A549 (cell line): ENCODE data around the gene CYP26B1. TPM values are rescaled to one million over a fixed set of nuclear protein-coding genes. Genes with fewer than 3 reads are reported as not detected.

Experiments
- ATAC-seq, 2 experiments: fragments of 200-7000 bp in 1 of 2; fragments of >200 bp in 1 of 2; cut with Nextera tagmentation in 1 of 2; cut with Tn5 transposase in 1 of 2; 3 replicates each; pipeline versions ENCODE4 v1.8.0 to v1.9.1; 2018 to 2020; ENCODE audit warnings: mild to moderate bottlenecking in 1 of 2, moderate library complexity in 1 of 2
- CTCF ChIA-PET: fragments of 300-600 bp; sonication (Branson Sonifier 250); formaldehyde crosslinking; extraction: SDS; loops from one replicate; lab custom pipeline; 2021; ENCODE audit warnings: antibody characterized with exemption, inconsistent platforms; lab: Yijun Ruan, JAX
- POLR2A ChIA-PET: fragments of 350-600 bp; formaldehyde crosslinking; extraction: SDS; loops from one replicate; lab custom pipeline; 2021; ENCODE audit warnings: antibody characterized with exemption, inconsistent platforms; lab: Yijun Ruan, JAX
- DNase-seq, 2 experiments: peaks; one replicate each; pipeline versions ENCODE4 v3.0.0 to v3.0.0-alpha.2; 2011 to 2016; ENCODE audit warnings: low read depth in 1 of 2, low spot score in 1 of 2
- FAIRE-seq: peaks from 2 replicates; lab custom pipeline; 2011; peaks lifted over from hg19 to GRCh38; lab: Jason Lieb, UNC
- H3K27ac ChIP-seq, 2 experiments: fragments of >200 bp; sonication (Bioruptor Twin); formaldehyde crosslinking; 3 replicates each; pipeline ENCODE4 v1.5.1; 2016 to 2017
- H3K4me1 ChIP-seq: fragments of >200 bp; sonication (Bioruptor Twin); formaldehyde crosslinking; 3 replicates; pipeline ENCODE4 v1.6.1; 2016
- H3K4me2 ChIP-seq: fragments of >200 bp; sonication (Bioruptor Twin); formaldehyde crosslinking; 3 replicates; pipeline ENCODE4 v1.6.1; 2016
- H3K4me3 ChIP-seq: fragments of >200 bp; sonication (Bioruptor Twin); formaldehyde crosslinking; 3 replicates; pipeline ENCODE4 v1.5.1; 2016
- H3K9me3 ChIP-seq: fragments of >200 bp; sonication (Bioruptor Twin); formaldehyde crosslinking; 3 replicates; pipeline ENCODE4 v1.6.1; 2016
- CBX8 ChIP-seq: fragments of 200-600 bp; sonication (generic); IDR thresholded peaks from 2 replicates; pipeline ENCODE4 v1.6.1; 2016
- CEBPB ChIP-seq, 2 experiments: fragments of >200 bp in 1 of 2; sonication (Bioruptor Twin) in 1 of 2; formaldehyde crosslinking in 1 of 2; IDR thresholded peaks; 2 replicates each; pipeline ENCODE4 v1.6.1; 2012 to 2016
- EP300 ChIP-seq, 2 experiments: fragments of >200 bp; sonication (Bioruptor Twin); formaldehyde crosslinking; IDR thresholded peaks; 2 replicates in 1 of 2; 3 replicates in 1 of 2; pipeline ENCODE4 v1.6.1; 2016 to 2017
- FOSB ChIP-seq: fragments of 250-450 bp; sonication (Bioruptor Pico); IDR thresholded peaks from 2 replicates; pipeline ENCODE4 v1.5.0; 2020; ENCODE audit warnings: mild to moderate bottlenecking, moderate library complexity
- HDAC2 ChIP-seq: fragments of 200-600 bp; sonication (generic); IDR thresholded peaks from 2 replicates; pipeline ENCODE4 v1.6.1; 2016
- HOXB13 ChIP-seq: fragments of 250-450 bp; sonication (Bioruptor Pico); IDR thresholded peaks from 2 replicates; pipeline ENCODE4 v1.5.0; 2020; ENCODE audit warnings: low read depth, mild to moderate bottlenecking, moderate library complexity
- KDM1A ChIP-seq: fragments of 200-600 bp; sonication (generic); IDR thresholded peaks from 2 replicates; pipeline ENCODE4 v1.6.1; 2016; ENCODE audit warnings: low read depth, mild to moderate bottlenecking
- MAFK ChIP-seq: fragments of 450-650 bp; IDR thresholded peaks from 2 replicates; pipeline ENCODE4 v1.6.1; 2014; ENCODE audit not compliant: partially characterized antibody
- MAZ ChIP-seq: fragments of 150-350 bp; IDR thresholded peaks from 2 replicates; pipeline ENCODE4 v1.6.1; 2014; ENCODE audit warnings: antibody characterized with exemption, low read depth, low read length, borderline replicate concordance
- NFE2L2 ChIP-seq: fragments of 150-350 bp; conservative IDR thresholded peaks from 2 replicates; pipeline ENCODE4 v1.6.1; 2014; ENCODE audit warnings: low read length
- PHF8 ChIP-seq: fragments of 200-600 bp; sonication (generic); IDR thresholded peaks from 2 replicates; pipeline ENCODE4 v1.6.1; 2016; ENCODE audit warnings: low read depth, mild to moderate bottlenecking, antibody characterized with exemption, moderate library complexity, borderline replicate concordance
- POLR2AphosphoS2 ChIP-seq: conservative IDR thresholded peaks from 2 replicates; pipeline ENCODE4 v1.6.1; 2012; ENCODE audit warnings: low read length, improper control_type of control experiment, inconsistent platforms
- RARB ChIP-seq: fragments of 250-450 bp; sonication (Bioruptor Pico); IDR thresholded peaks from 2 replicates; pipeline ENCODE4 v1.8.0; 2021; ENCODE audit warnings: mild to moderate bottlenecking, moderate library complexity
- RCOR1 ChIP-seq: fragments of 150-350 bp; IDR thresholded peaks from 2 replicates; pipeline ENCODE4 v1.6.1; 2014; ENCODE audit warnings: antibody characterized with exemption, low read length, low read depth
- RNF2 ChIP-seq: fragments of 200-600 bp; sonication (generic); IDR thresholded peaks from 2 replicates; pipeline ENCODE4 v1.6.1; 2016; ENCODE audit warnings: low read depth, mild to moderate bottlenecking, antibody characterized with exemption, moderate library complexity, borderline replicate concordance
- WGBS: methylation state at CpG from one replicate; pipeline ENCODE4 v1.1.6; 2017; ENCODE audit errors: missing lambda C conversion rate; 5-methylcytosine and 5-hydroxymethylcytosine counted together
- polyA plus RNA-seq, 4 experiments: library from polyadenylated mRNA; depleted of rRNA in 3 of 4; stranded (reverse); fragments of >200 nt; fragmentation: RNase III in 1 of 4; extraction: RNeasy Plus Mini Kit Qiagen cat#74134 plus additional on column Dnase treatment in 1 of 4; gene quantifications; 2 replicates in 3 of 4; 3 replicates in 1 of 4; pipeline ENCODE4 v1.2.3, GENCODE V29; 2011 to 2017
- TF ChIP-seq, protein P1 (sequence below): fragments of 150-350 bp; IDR thresholded peaks from 2 replicates; pipeline ENCODE4 v1.6.1; 2014; ENCODE audit warnings: low read depth, mild to moderate bottlenecking, low read length
- TF ChIP-seq, protein P2 (sequence below): IDR thresholded peaks from 2 replicates; pipeline ENCODE4 v1.6.1; 2012
- TF ChIP-seq, protein P3 (sequence below): IDR thresholded peaks from 2 replicates; pipeline ENCODE4 v1.6.1; 2012
- TF ChIP-seq, protein P4 (sequence below): fragments of 200-600 bp; sonication (generic); IDR thresholded peaks from 2 replicates; pipeline ENCODE4 v1.6.1; 2016; ENCODE audit warnings: antibody characterized with exemption, mild to moderate bottlenecking, moderate library complexity
- TF ChIP-seq, protein P5 (sequence below): fragments of >200 bp; sonication (Bioruptor Twin); formaldehyde crosslinking; IDR thresholded peaks from 2 replicates; pipeline ENCODE4 v1.6.1; 2016
- TF ChIP-seq, protein P6 (sequence below): fragments of 450-650 bp; IDR thresholded peaks from 2 replicates; pipeline ENCODE4 v1.6.1; 2014; ENCODE audit warnings: antibody characterized with exemption
- TF ChIP-seq, protein P7 (sequence below): fragments of 250-450 bp; sonication (Bioruptor Pico); IDR thresholded peaks from 2 replicates; pipeline ENCODE4 v1.5.0; 2020; ENCODE audit warnings: low read depth, mild to moderate bottlenecking, moderate library complexity

The CYP26B1 gene
- polyA plus RNA-seq, 2 of the 4 experiments (the other 2 are of a cell fraction): 9.7 to 13.6 TPM

DNA sequence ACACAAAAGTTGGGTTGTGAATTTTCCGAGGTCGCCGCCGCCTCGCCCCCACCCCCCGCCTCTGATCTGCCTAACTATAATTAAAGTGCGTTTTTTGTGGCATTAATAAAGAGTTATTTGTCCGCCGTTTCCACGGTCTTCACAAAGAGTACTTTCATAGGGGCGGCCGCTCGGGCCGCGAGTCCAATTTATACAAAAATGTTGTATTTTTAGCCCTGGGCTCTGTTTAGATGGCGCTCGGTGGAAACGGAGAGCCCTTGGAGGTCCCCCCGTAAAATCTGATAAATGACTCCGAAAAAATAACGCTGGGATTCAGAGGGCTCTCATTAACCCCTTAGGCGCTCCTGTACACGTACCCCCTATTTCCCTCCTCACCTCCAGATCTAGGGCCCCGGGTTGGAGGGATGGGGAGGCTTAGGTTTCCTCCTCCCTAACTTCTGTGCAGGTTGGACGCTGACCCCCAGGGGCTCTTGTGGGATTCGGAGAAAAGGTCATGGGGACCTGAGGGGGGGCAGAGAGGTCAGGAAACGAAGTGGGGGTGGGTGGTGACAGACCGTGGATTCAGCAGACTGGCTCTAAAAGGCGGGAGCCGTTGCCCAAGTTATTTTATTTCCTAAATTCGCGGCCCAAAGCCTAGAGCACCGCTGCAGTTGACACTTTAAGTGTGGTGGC, 1.9 kb downstream of the CYP26B1 start:
- peak overlapping the region; percentile 98 for H3K4me2 ChIP-seq
- FAIRE-seq: no peak
- H3K27ac ChIP-seq: peak overlapping the region; percentile 89 to 92
- no peaks in the 10 kb centered on the region for H3K9me3 ChIP-seq
- ChIA-PET POLR2A (no interaction called here), CTCF (interaction anchor here (0.7 to 1.4 kb wide), 3 partner anchors 10 to 434 kb away, joined by 3 read pairs; no protein-coding TSS in a partner anchor)
- peaks cover 47% of the 10 kb centered on the region for H3K4me1 ChIP-seq
- 2% methylated on average over 32 of the region's 33 CpGs for WGBS
- DNase-seq: no peak
- TF ChIP-seq RARB: no peak
- no peak for TF ChIP-seq MAZ
- peak; percentile 45; the same call in 1 of the 2 replicates for TF ChIP-seq CBX8
- TF ChIP-seq EP300 (IDR thresholded peaks at IDR 0.05): no peak
- TF ChIP-seq RNF2: peak; percentile 63; the same call in 1 of the 2 replicates
- TF ChIP-seq RCOR1: no peak
- TF ChIP-seq, protein P1, sequence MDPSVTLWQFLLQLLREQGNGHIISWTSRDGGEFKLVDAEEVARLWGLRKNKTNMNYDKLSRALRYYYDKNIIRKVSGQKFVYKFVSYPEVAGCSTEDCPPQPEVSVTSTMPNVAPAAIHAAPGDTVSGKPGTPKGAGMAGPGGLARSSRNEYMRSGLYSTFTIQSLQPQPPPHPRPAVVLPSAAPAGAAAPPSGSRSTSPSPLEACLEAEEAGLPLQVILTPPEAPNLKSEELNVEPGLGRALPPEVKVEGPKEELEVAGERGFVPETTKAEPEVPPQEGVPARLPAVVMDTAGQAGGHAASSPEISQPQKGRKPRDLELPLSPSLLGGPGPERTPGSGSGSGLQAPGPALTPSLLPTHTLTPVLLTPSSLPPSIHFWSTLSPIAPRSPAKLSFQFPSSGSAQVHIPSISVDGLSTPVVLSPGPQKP: no peak
- no peak for TF ChIP-seq HDAC2
- no peak for TF ChIP-seq KDM1A
- no peak for TF ChIP-seq HOXB13
- TF ChIP-seq NFE2L2: no peak
- TF ChIP-seq POLR2AphosphoS2: no peak
- TF ChIP-seq, protein P2, sequence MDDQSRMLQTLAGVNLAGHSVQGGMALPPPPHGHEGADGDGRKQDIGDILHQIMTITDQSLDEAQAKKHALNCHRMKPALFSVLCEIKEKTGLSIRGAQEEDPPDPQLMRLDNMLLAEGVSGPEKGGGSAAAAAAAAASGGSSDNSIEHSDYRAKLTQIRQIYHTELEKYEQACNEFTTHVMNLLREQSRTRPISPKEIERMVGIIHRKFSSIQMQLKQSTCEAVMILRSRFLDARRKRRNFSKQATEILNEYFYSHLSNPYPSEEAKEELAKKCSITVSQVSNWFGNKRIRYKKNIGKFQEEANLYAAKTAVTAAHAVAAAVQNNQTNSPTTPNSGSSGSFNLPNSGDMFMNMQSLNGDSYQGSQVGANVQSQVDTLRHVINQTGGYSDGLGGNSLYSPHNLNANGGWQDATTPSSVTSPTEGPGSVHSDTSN: no peak
- no peak for TF ChIP-seq PHF8
- TF ChIP-seq, protein P3, sequence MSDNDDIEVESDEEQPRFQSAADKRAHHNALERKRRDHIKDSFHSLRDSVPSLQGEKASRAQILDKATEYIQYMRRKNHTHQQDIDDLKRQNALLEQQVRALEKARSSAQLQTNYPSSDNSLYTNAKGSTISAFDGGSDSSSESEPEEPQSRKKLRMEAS: no peak
- TF ChIP-seq, protein P4, sequence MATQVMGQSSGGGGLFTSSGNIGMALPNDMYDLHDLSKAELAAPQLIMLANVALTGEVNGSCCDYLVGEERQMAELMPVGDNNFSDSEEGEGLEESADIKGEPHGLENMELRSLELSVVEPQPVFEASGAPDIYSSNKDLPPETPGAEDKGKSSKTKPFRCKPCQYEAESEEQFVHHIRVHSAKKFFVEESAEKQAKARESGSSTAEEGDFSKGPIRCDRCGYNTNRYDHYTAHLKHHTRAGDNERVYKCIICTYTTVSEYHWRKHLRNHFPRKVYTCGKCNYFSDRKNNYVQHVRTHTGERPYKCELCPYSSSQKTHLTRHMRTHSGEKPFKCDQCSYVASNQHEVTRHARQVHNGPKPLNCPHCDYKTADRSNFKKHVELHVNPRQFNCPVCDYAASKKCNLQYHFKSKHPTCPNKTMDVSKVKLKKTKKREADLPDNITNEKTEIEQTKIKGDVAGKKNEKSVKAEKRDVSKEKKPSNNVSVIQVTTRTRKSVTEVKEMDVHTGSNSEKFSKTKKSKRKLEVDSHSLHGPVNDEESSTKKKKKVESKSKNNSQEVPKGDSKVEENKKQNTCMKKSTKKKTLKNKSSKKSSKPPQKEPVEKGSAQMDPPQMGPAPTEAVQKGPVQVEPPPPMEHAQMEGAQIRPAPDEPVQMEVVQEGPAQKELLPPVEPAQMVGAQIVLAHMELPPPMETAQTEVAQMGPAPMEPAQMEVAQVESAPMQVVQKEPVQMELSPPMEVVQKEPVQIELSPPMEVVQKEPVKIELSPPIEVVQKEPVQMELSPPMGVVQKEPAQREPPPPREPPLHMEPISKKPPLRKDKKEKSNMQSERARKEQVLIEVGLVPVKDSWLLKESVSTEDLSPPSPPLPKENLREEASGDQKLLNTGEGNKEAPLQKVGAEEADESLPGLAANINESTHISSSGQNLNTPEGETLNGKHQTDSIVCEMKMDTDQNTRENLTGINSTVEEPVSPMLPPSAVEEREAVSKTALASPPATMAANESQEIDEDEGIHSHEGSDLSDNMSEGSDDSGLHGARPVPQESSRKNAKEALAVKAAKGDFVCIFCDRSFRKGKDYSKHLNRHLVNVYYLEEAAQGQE: no peak
- TF ChIP-seq, protein P5, sequence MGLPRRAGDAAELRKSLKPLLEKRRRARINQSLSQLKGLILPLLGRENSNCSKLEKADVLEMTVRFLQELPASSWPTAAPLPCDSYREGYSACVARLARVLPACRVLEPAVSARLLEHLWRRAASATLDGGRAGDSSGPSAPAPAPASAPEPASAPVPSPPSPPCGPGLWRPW: no peak
- TF ChIP-seq, protein P6, sequence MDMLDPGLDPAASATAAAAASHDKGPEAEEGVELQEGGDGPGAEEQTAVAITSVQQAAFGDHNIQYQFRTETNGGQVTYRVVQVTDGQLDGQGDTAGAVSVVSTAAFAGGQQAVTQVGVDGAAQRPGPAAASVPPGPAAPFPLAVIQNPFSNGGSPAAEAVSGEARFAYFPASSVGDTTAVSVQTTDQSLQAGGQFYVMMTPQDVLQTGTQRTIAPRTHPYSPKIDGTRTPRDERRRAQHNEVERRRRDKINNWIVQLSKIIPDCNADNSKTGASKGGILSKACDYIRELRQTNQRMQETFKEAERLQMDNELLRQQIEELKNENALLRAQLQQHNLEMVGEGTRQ: no peak
- no peak for ATAC-seq
- peak overlapping the region; percentile 61 for H3K4me3 ChIP-seq

DNA sequence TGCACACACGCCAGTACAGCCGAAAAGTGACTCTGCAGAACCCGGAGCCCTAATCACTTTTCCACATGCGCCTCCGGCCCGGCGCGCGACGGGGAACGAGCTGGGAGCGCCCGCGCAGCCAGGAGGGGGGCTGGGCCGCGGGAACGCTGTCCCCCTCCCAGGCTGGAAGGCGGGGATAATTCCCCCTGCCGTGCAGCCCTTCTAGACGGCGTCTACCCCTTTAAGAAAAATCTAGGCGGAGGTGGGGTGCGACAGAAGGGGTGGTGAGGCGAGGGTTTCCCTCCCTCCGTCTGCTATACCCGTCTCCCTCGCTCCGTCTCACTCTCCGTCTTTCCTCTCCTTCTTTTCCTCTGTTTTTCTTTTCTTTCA, 2.4 kb downstream of the CYP26B1 start:
- DNase-seq (peak; percentile 78 to 91), ATAC-seq (peak; percentile 32 to 71), FAIRE-seq (no peak)
- ChIA-PET POLR2A (no interaction called here), CTCF (interaction anchor here (0.7 to 1.4 kb wide), 3 partner anchors 10 to 434 kb away, joined by 3 read pairs; no protein-coding TSS in a partner anchor)
- Histone ChIP-seq H3K4me3 (peak overlapping the region; percentile 61), H3K27ac (peak overlapping the region; percentile 89 to 92), H3K4me2 (peak overlapping the region; percentile 98), H3K9me3 (no peaks in the 10 kb centered on the region), H3K4me1 (peaks cover 43% of the 10 kb centered on the region)
- 2% methylated on average over 27 of the region's 29 CpGs for WGBS
- TF ChIP-seq RNF2 (0 out of 2 replicates have a peak, but pooled peaks have one; percentile 9), MAFK (peak; percentile 58), CEBPB (IDR thresholded peaks at IDR 0.05) (no peak), RARB (no peak), POLR2AphosphoS2 (no peak), FOSB (CRISPR knock-in tag) (no peak)
- TF ChIP-seq, protein P6: no peak
- TF ChIP-seq, protein P4: no peak
- TF ChIP-seq, protein P7, sequence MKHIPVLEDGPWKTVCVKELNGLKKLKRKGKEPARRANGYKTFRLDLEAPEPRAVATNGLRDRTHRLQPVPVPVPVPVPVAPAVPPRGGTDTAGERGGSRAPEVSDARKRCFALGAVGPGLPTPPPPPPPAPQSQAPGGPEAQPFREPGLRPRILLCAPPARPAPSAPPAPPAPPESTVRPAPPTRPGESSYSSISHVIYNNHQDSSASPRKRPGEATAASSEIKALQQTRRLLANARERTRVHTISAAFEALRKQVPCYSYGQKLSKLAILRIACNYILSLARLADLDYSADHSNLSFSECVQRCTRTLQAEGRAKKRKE (CRISPR knock-in tag): no peak
